Measurements from ENCODE around the gene GNAL. TPM values are rescaled to one million over a fixed set of nuclear protein-coding genes. Genes with fewer than 3 reads are reported as not detected.

Gene GNAL
- total RNA-seq, 1 experiment from 2014 or later, result 24.0 TPM

- Histone ChIP-seq H4K5ac (ENCODE audit: insufficient read length, low read depth, low read length) (no peak overlapping the region), H3K23ac (ENCODE audit: insufficient read length, low read depth, low read length) (no peak overlapping the region), H3K18ac (ENCODE audit: insufficient read length, low read depth, low read length) (no peak overlapping the region), H3K4me1 (ENCODE audit: insufficient read depth, low read length) (peaks cover 2% of the 10 kb centered on the region; the same call in 1 of the 2 replicates), H3K9me3 (ENCODE audit: control insufficient read depth, low read depth, low read length) (no peaks in the 10 kb centered on the region), H3K4me2 (ENCODE audit: insufficient read depth, insufficient read length, low read length) (no peak overlapping the region), H2BK120ac (ENCODE audit: low read depth, low read length, poor library complexity, severe bottlenecking) (no peak overlapping the region), H2BK12ac (ENCODE audit: insufficient read length, low read depth, low read length) (no peak overlapping the region), H3K56ac (ENCODE audit: insufficient read length, low read depth, low read length) (no peak overlapping the region), H3K4ac (ENCODE audit: low read depth, low read length) (no peak overlapping the region), H2BK20ac (ENCODE audit: low read depth, low read length, poor library complexity, severe bottlenecking) (no peak overlapping the region), H4K91ac (ENCODE audit: insufficient read length, low read depth, low read length) (no peak overlapping the region), H2BK15ac (ENCODE audit: low read depth, low read length) (no peak overlapping the region), H3K27ac (ENCODE audit: insufficient read length, low read depth, low read length) (no peak overlapping the region), H3K9ac (ENCODE audit: extremely low read depth, insufficient read length, low read length) (no peak overlapping the region), H3K79me1 (ENCODE audit: insufficient read depth, low read depth, low read length, poor library complexity, severe bottlenecking) (no peaks in the 10 kb centered on the region), H2AK5ac (ENCODE audit: insufficient read length, low read length) (no peak overlapping the region), H2BK5ac (ENCODE audit: insufficient read length, low read length) (no peak overlapping the region), H3K27me3 (ENCODE audit: insufficient read depth, low read length) (no peaks in the 10 kb centered on the region), H3K23me2 (ENCODE audit: insufficient read length, low read depth, low read length, poor library complexity, severe bottlenecking) (no peaks in the 10 kb centered on the region), H3T11ph (ENCODE audit: low read length) (no peak overlapping the region), H2AFZ (ENCODE audit: low read length) (no peak overlapping the region), H3K79me2 (ENCODE audit: insufficient read depth, low read length) (no peaks in the 10 kb centered on the region), H3K14ac (ENCODE audit: insufficient read depth, low read length) (no peak overlapping the region), H4K20me1 (ENCODE audit: control insufficient read depth, insufficient read depth, insufficient read length) (no peaks in the 10 kb centered on the region), H4K8ac (replicated peaks; ENCODE audit: insufficient read length, low read depth, low read length) (no peak overlapping the region)
- no peak overlapping the region for H3K4me3 Mint-ChIP-seq
- TF ChIP-seq CTCF (conservative IDR thresholded peaks at IDR 0.05), result no peak
- H3K9me3 Mint-ChIP-seq, result 0 out of 5 replicates have a peak, but pooled peaks cover 0 to 3% of the 10 kb centered on the region in 2 experiments
- no peak for DNase-seq
- H3K36me3 Mint-ChIP-seq (ENCODE audit: insufficient read depth in 1 of 3, low read depth in 3 of 3), result peaks cover 0 to 4% (median 0%) of the 10 kb centered on the region in 3 experiments; a peak in 2 of 7 replicates
- WGBS (ENCODE audit: extremely low coverage, insufficient read length, low lambda C conversion rate), result no CpG with 5 or more reads among the region's 6 CpGs
- no peaks in the 10 kb centered on the region for H3K27me3 Mint-ChIP-seq (ENCODE audit: low read depth)
- H3K4me1 Mint-ChIP-seq, result peaks cover 10 to 20% of the 10 kb centered on the region in 2 experiments
- H3K27ac Mint-ChIP-seq, result peak overlapping the region in 2 of 3 experiments; percentile 55 to 81; a peak in 2 of 7 replicates
These were observed 128.2 kb downstream of the GNAL start for GRCh38 chr18:11817229-11817628.
